ENCODE data around the gene HOATZ.

Gene HOATZ

GRCh38 chr11:111514216-111515031, at the start of gene HOATZ:
HOATZ (plus strand) TSS chr11:111514778; CDS start chr11:111514785, 7 bp downstream.
- DNase-seq (ENCODE audit: low read depth in 2 of 2, low spot score in 1 of 2) = no peak

- no peak for DNase-seq (ENCODE audit: low read depth in 2 of 2, low spot score in 1 of 2)
Measured at GRCh38 chr11:111465400-111465799, 49.2 kb upstream of the HOATZ start.

GRCh38 chr11:111466615-111467014, 48.0 kb upstream of the HOATZ start:
- DNase-seq (ENCODE audit: low read depth in 2 of 2, low spot score in 1 of 2) = no peak

- DNase-seq (ENCODE audit: low read depth in 2 of 2, low spot score in 1 of 2) = no peak
Measured at GRCh38 chr11:111469200-111469599, 45.4 kb upstream of the HOATZ start.

GRCh38 chr11:111472228-111472627, 42.4 kb upstream of the HOATZ start:
- no peak for DNase-seq (ENCODE audit: low read depth in 2 of 2, low spot score in 1 of 2)

GRCh38 chr11:111474432-111474831, 40.1 kb upstream of the HOATZ start:
- DNase-seq (ENCODE audit: low read depth in 2 of 2, low spot score in 1 of 2) = no peak

GRCh38 chr11:111476366-111476765, 38.2 kb upstream of the HOATZ start:
- no peak for DNase-seq (ENCODE audit: low read depth in 2 of 2, low spot score in 1 of 2)

- DNase-seq (ENCODE audit: low read depth in 2 of 2, low spot score in 1 of 2) = no peak
Measured at GRCh38 chr11:111476956-111477355, 37.6 kb upstream of the HOATZ start.

GRCh38 chr11:111477898-111478297, 36.7 kb upstream of the HOATZ start:
- no peak for DNase-seq (ENCODE audit: low read depth in 2 of 2, low spot score in 1 of 2)

GRCh38 chr11:111479666-111480065, 34.9 kb upstream of the HOATZ start:
- no peak for DNase-seq (ENCODE audit: low read depth in 2 of 2, low spot score in 1 of 2)

GRCh38 chr11:111483431-111483830, 31.1 kb upstream of the HOATZ start:
- no peak for DNase-seq (ENCODE audit: low read depth in 2 of 2, low spot score in 1 of 2)

- no peak for DNase-seq (ENCODE audit: low read depth in 2 of 2, low spot score in 1 of 2)
Measured at GRCh38 chr11:111490496-111490895, 24.1 kb upstream of the HOATZ start.

GRCh38 chr11:111494040-111494439, 20.5 kb upstream of the HOATZ start:
- no peak for DNase-seq (ENCODE audit: low read depth in 2 of 2, low spot score in 1 of 2)

- DNase-seq (ENCODE audit: low read depth in 2 of 2, low spot score in 1 of 2) = no peak
Measured at GRCh38 chr11:111499483-111499882, 15.1 kb upstream of the HOATZ start.

GRCh38 chr11:111500481-111500880, 14.1 kb upstream of the HOATZ start:
- no peak for DNase-seq (ENCODE audit: low read depth in 2 of 2, low spot score in 1 of 2)

- DNase-seq (ENCODE audit: low read depth in 2 of 2, low spot score in 1 of 2) = no peak
Measured at GRCh38 chr11:111502611-111503010, 12.0 kb upstream of the HOATZ start.

- DNase-seq (ENCODE audit: low read depth in 2 of 2, low spot score in 1 of 2) = no peak
Measured at GRCh38 chr11:111510311-111510710, 4.3 kb upstream of the HOATZ start.

GRCh38 chr11:111512296-111513239, 2.0 kb upstream of the HOATZ start, which contains the start of gene BTG4:
BTG4 (minus strand) TSS chr11:111512386; CDS start chr11:111498776, 13,610 bp downstream.
- DNase-seq (ENCODE audit: low read depth in 2 of 2, low spot score in 1 of 2) = no peak

GRCh38 chr11:111513240-111513605, 1.4 kb upstream of the HOATZ start:
- DNase-seq (ENCODE audit: low read depth in 2 of 2, low spot score in 1 of 2) = no peak

GRCh38 chr11:111515591-111515990, 1.0 kb downstream of the HOATZ start:
- DNase-seq (ENCODE audit: low read depth in 2 of 2, low spot score in 1 of 2) = no peak

GRCh38 chr11:111518668-111519067, 4.1 kb downstream of the HOATZ start:
- no peak for DNase-seq (ENCODE audit: low read depth in 2 of 2, low spot score in 1 of 2)

GRCh38 chr11:111520560-111520959, 6.0 kb downstream of the HOATZ start:
- DNase-seq (ENCODE audit: low read depth in 2 of 2, low spot score in 1 of 2) = no peak

Data from stimulated activated CD8-positive, alpha-beta memory T cell treated with anti-CD3 and anti-CD28 coated beads, Interleukin-4, amount 100 ng/mL, for 4 hours (primary cell).